Measurements from ENCODE around the gene STX3.

STX3 gene

GRCh38 chr11:59754859-59755700, at the start of gene STX3:
Gene STX3, plus strand, starts transcription at chr11:59755376. Its CDS starts 230 bp downstream, at chr11:59755606.
- H3K4me3 ChIP-seq (ENCODE audit: low read depth in 1 of 2, low read length in 2 of 2): peak within 1 kb of the TSS; percentile 61 to 93
- H3K27me3 ChIP-seq (ENCODE audit: control insufficient read depth in 1 of 2, insufficient read depth in 2 of 2, low read length in 2 of 2): no peaks in the 10 kb centered on the region
- peak within 1 kb of the TSS; percentile 75 for H3K9ac ChIP-seq (ENCODE audit: low read length)
- no peaks in the 10 kb centered on the region for H3K36me3 ChIP-seq (ENCODE audit: insufficient read depth, low read length)
- peaks cover 12% of the 10 kb centered on the region for H3K4me1 ChIP-seq (ENCODE audit: insufficient read depth, low read length)
- peak within 1 kb of the TSS; percentile 86 for H3K27ac ChIP-seq (ENCODE audit: low read depth, low read length)
- no peaks in the 10 kb centered on the region for H3K9me3 ChIP-seq (ENCODE audit: low read length)

- Histone ChIP-seq H3K27me3 (ENCODE audit: control insufficient read depth in 1 of 2, insufficient read depth in 2 of 2, low read length in 2 of 2) (no peaks in the 10 kb centered on the region), H3K4me1 (ENCODE audit: insufficient read depth, low read length) (no peaks in the 10 kb centered on the region), H3K4me3 (ENCODE audit: low read depth in 1 of 2, low read length in 2 of 2) (no peak overlapping the region), H3K27ac (ENCODE audit: low read depth, low read length) (no peak overlapping the region), H3K9ac (ENCODE audit: low read length) (no peak overlapping the region), H3K9me3 (ENCODE audit: low read length) (no peaks in the 10 kb centered on the region), H3K36me3 (ENCODE audit: insufficient read depth, low read length) (no peaks in the 10 kb centered on the region)
Measured at GRCh38 chr11:59706518-59707285, 48.5 kb upstream of the STX3 start.

GRCh38 chr11:59707371-59707770, 47.8 kb upstream of the STX3 start:
- Histone ChIP-seq H3K9me3 (ENCODE audit: low read length) (no peaks in the 10 kb centered on the region), H3K36me3 (ENCODE audit: insufficient read depth, low read length) (no peaks in the 10 kb centered on the region), H3K27ac (ENCODE audit: low read depth, low read length) (no peak overlapping the region)

GRCh38 chr11:59708537-59708936, 46.6 kb upstream of the STX3 start:
- H3K4me1 ChIP-seq (ENCODE audit: insufficient read depth, low read length): no peaks in the 10 kb centered on the region
- H3K4me3 ChIP-seq (ENCODE audit: low read depth in 1 of 2, low read length in 2 of 2): no peak overlapping the region
- no peak overlapping the region for H3K9ac ChIP-seq (ENCODE audit: low read length)
- H3K36me3 ChIP-seq (ENCODE audit: insufficient read depth, low read length): no peaks in the 10 kb centered on the region
- H3K9me3 ChIP-seq (ENCODE audit: low read length): no peaks in the 10 kb centered on the region
- H3K27ac ChIP-seq (ENCODE audit: low read depth, low read length): no peak overlapping the region
- no peaks in the 10 kb centered on the region for H3K27me3 ChIP-seq (ENCODE audit: control insufficient read depth in 1 of 2, insufficient read depth in 2 of 2, low read length in 2 of 2)

More at GRCh38 chr11:59707371-59707770, 47.8 kb upstream of the STX3 start:
- no peaks in the 10 kb centered on the region for H3K4me1 ChIP-seq (ENCODE audit: insufficient read depth, low read length)
- H3K4me3 ChIP-seq (ENCODE audit: low read depth in 1 of 2, low read length in 2 of 2): no peak overlapping the region
- H3K27me3 ChIP-seq (ENCODE audit: control insufficient read depth in 1 of 2, insufficient read depth in 2 of 2, low read length in 2 of 2): no peaks in the 10 kb centered on the region
- no peak overlapping the region for H3K9ac ChIP-seq (ENCODE audit: low read length)

- H3K9ac ChIP-seq (ENCODE audit: low read length): no peak overlapping the region
- H3K9me3 ChIP-seq (ENCODE audit: low read length): no peaks in the 10 kb centered on the region
- H3K4me1 ChIP-seq (ENCODE audit: insufficient read depth, low read length): no peaks in the 10 kb centered on the region
- no peak overlapping the region for H3K4me3 ChIP-seq (ENCODE audit: low read depth in 1 of 2, low read length in 2 of 2)
- no peaks in the 10 kb centered on the region for H3K36me3 ChIP-seq (ENCODE audit: insufficient read depth, low read length)
- no peak overlapping the region for H3K27ac ChIP-seq (ENCODE audit: low read depth, low read length)
- no peaks in the 10 kb centered on the region for H3K27me3 ChIP-seq (ENCODE audit: control insufficient read depth in 1 of 2, insufficient read depth in 2 of 2, low read length in 2 of 2)
Measured at GRCh38 chr11:59710136-59710847, 44.9 kb upstream of the STX3 start.

DNA sequence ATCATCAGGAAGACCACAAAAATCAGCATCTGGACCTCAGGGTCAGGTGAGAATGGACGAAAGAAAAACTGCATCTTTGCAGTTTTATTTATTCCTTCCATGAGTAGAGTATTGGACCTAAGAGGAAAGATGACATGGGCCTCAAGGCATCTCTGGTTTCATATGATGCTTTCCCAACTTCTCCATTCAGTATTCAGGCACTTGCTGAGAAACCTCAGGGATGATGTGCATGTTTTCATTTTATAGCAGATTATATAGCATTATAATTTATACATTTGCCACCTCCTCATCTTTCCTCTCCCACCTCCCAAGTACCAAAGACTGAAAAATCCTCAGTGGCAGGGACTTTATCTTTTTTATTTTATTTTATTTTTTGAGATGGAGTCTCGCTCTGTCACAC, 41.4 kb upstream of the STX3 start, which contains the start of gene OR10V1:
TSS of gene OR10V1 (minus strand) at position 101 of the 400 bp plus-strand sequence. CDS start at position 101, 0 bp downstream.
- H3K27ac ChIP-seq (ENCODE audit: low read depth, low read length): no peak within 1 kb of the TSS
- H3K27me3 ChIP-seq (ENCODE audit: control insufficient read depth in 1 of 2, insufficient read depth in 2 of 2, low read length in 2 of 2): no peaks in the 10 kb centered on the region
- no peaks in the 10 kb centered on the region for H3K36me3 ChIP-seq (ENCODE audit: insufficient read depth, low read length)
- no peak within 1 kb of the TSS for H3K4me3 ChIP-seq (ENCODE audit: low read depth in 1 of 2, low read length in 2 of 2)
- no peak within 1 kb of the TSS for H3K9ac ChIP-seq (ENCODE audit: low read length)
- H3K4me1 ChIP-seq (ENCODE audit: insufficient read depth, low read length): no peaks in the 10 kb centered on the region
- H3K9me3 ChIP-seq (ENCODE audit: low read length): no peaks in the 10 kb centered on the region

DNA sequence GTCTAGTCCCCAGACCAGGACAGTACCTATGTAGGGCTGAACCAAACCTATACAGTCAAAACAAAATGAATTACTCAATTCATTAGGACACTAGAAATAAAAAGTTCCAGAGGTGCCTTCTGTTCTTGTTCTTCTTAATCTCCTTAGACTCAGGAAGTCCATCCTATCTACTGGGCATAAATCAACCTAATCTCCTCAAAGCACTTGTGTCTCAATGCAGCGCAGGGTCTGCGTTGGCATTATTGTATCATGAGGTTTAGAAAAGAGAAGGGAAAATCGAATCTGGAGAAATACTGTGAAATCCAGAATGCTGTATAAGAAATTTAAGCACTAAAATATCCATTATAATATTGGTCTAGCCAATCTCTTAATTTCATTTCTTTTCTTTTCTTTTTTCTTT, 39.1 kb upstream of the STX3 start:
- H3K4me1 ChIP-seq (ENCODE audit: insufficient read depth, low read length): no peaks in the 10 kb centered on the region
- H3K4me3 ChIP-seq (ENCODE audit: low read depth in 1 of 2, low read length in 2 of 2): no peak overlapping the region
- no peaks in the 10 kb centered on the region for H3K9me3 ChIP-seq (ENCODE audit: low read length)
- H3K36me3 ChIP-seq (ENCODE audit: insufficient read depth, low read length): no peaks in the 10 kb centered on the region
- no peaks in the 10 kb centered on the region for H3K27me3 ChIP-seq (ENCODE audit: control insufficient read depth in 1 of 2, insufficient read depth in 2 of 2, low read length in 2 of 2)
- H3K9ac ChIP-seq (ENCODE audit: low read length): no peak overlapping the region
- H3K27ac ChIP-seq (ENCODE audit: low read depth, low read length): no peak overlapping the region

DNA sequence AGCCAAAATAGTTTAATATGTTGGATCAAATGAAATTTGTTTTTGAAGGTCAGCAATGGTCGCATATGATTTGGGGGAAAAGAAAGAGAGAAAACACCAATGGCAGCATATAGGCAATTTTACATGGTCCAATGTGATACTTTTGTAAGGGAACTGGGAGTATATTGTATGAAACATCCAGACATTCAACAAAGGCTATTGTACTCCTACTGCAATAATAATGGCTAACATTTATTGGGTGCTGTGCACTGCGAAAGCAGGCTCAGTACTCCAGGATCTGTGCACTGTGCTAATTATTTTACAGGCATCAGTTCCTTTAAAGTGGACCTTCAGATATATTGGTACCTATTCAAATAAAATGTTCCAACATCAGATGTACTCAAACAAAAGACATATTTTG, 35.6 kb upstream of the STX3 start:
- Histone ChIP-seq H3K36me3 (ENCODE audit: insufficient read depth, low read length) (no peaks in the 10 kb centered on the region), H3K27ac (ENCODE audit: low read depth, low read length) (no peak overlapping the region), H3K4me3 (ENCODE audit: low read depth in 1 of 2, low read length in 2 of 2) (no peak overlapping the region), H3K9ac (ENCODE audit: low read length) (no peak overlapping the region), H3K9me3 (ENCODE audit: low read length) (no peaks in the 10 kb centered on the region), H3K27me3 (ENCODE audit: control insufficient read depth in 1 of 2, insufficient read depth in 2 of 2, low read length in 2 of 2) (no peaks in the 10 kb centered on the region), H3K4me1 (ENCODE audit: insufficient read depth, low read length) (no peaks in the 10 kb centered on the region)

GRCh38 chr11:59724066-59724465, 31.1 kb upstream of the STX3 start:
- no peak overlapping the region for H3K27ac ChIP-seq (ENCODE audit: low read depth, low read length)
- H3K4me1 ChIP-seq (ENCODE audit: insufficient read depth, low read length): no peaks in the 10 kb centered on the region
- H3K9ac ChIP-seq (ENCODE audit: low read length): no peak overlapping the region
- H3K36me3 ChIP-seq (ENCODE audit: insufficient read depth, low read length): no peaks in the 10 kb centered on the region
- H3K9me3 ChIP-seq (ENCODE audit: low read length): no peaks in the 10 kb centered on the region
- no peaks in the 10 kb centered on the region for H3K27me3 ChIP-seq (ENCODE audit: control insufficient read depth in 1 of 2, insufficient read depth in 2 of 2, low read length in 2 of 2)
- no peak overlapping the region for H3K4me3 ChIP-seq (ENCODE audit: low read depth in 1 of 2, low read length in 2 of 2)

GRCh38 chr11:59727426-59727825, 27.8 kb upstream of the STX3 start:
- Histone ChIP-seq H3K27me3 (ENCODE audit: control insufficient read depth in 1 of 2, insufficient read depth in 2 of 2, low read length in 2 of 2) (no peaks in the 10 kb centered on the region), H3K9me3 (ENCODE audit: low read length) (no peaks in the 10 kb centered on the region), H3K4me1 (ENCODE audit: insufficient read depth, low read length) (no peaks in the 10 kb centered on the region), H3K4me3 (ENCODE audit: low read depth in 1 of 2, low read length in 2 of 2) (no peak overlapping the region), H3K27ac (ENCODE audit: low read depth, low read length) (no peak overlapping the region), H3K36me3 (ENCODE audit: insufficient read depth, low read length) (no peaks in the 10 kb centered on the region), H3K9ac (ENCODE audit: low read length) (no peak overlapping the region)

- no peaks in the 10 kb centered on the region for H3K27me3 ChIP-seq (ENCODE audit: control insufficient read depth in 1 of 2, insufficient read depth in 2 of 2, low read length in 2 of 2)
- no peak overlapping the region for H3K4me3 ChIP-seq (ENCODE audit: low read depth in 1 of 2, low read length in 2 of 2)
- H3K36me3 ChIP-seq (ENCODE audit: insufficient read depth, low read length): no peaks in the 10 kb centered on the region
- no peak overlapping the region for H3K27ac ChIP-seq (ENCODE audit: low read depth, low read length)
- no peaks in the 10 kb centered on the region for H3K9me3 ChIP-seq (ENCODE audit: low read length)
- no peak overlapping the region for H3K9ac ChIP-seq (ENCODE audit: low read length)
- no peaks in the 10 kb centered on the region for H3K4me1 ChIP-seq (ENCODE audit: insufficient read depth, low read length)
Measured at GRCh38 chr11:59728154-59728553, 27.0 kb upstream of the STX3 start.

All from muscle layer of colon (tissue), 2 donors.